ENCODE measurements around the gene NDUFS8.

NDUFS8 gene

GRCh38 chr11:68028802-68029545 lies 1.5 kb upstream of the NDUFS8 start:
- no peak overlapping the region for H3K4me3 ChIP-seq (ENCODE audit: low read depth, low read length)
- in situ Hi-C loops (cut with HindIII; ENCODE audit: low sequenced_read_pairs): no loop called here
- TF ChIP-seq, protein P1, sequence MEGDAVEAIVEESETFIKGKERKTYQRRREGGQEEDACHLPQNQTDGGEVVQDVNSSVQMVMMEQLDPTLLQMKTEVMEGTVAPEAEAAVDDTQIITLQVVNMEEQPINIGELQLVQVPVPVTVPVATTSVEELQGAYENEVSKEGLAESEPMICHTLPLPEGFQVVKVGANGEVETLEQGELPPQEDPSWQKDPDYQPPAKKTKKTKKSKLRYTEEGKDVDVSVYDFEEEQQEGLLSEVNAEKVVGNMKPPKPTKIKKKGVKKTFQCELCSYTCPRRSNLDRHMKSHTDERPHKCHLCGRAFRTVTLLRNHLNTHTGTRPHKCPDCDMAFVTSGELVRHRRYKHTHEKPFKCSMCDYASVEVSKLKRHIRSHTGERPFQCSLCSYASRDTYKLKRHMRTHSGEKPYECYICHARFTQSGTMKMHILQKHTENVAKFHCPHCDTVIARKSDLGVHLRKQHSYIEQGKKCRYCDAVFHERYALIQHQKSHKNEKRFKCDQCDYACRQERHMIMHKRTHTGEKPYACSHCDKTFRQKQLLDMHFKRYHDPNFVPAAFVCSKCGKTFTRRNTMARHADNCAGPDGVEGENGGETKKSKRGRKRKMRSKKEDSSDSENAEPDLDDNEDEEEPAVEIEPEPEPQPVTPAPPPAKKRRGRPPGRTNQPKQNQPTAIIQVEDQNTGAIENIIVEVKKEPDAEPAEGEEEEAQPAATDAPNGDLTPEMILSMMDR (IDR thresholded peaks at IDR 0.05; ENCODE audit: low read depth, low read length, missing control alignments): no peak
- DNase-seq (ENCODE audit: low read depth): no peak

- H3K4me3 ChIP-seq (ENCODE audit: low read depth, low read length): peak overlapping the region; percentile 87
- TF ChIP-seq, protein P1 (IDR thresholded peaks at IDR 0.05; ENCODE audit: low read depth, low read length, missing control alignments): no peak
- DNase-seq (ENCODE audit: low read depth): no peak
- in situ Hi-C loops (cut with HindIII; ENCODE audit: low sequenced_read_pairs): no loop called here
These were observed 623 bp downstream of the NDUFS8 start for GRCh38 chr11:68031144-68031464.

GRCh38 chr11:68032003-68032402 lies 1.5 kb downstream of the NDUFS8 start:
- TF ChIP-seq, protein P1 (IDR thresholded peaks at IDR 0.05; ENCODE audit: low read depth, low read length, missing control alignments): no peak
- in situ Hi-C loops (cut with HindIII; ENCODE audit: low sequenced_read_pairs): no loop called here
- no peak for DNase-seq (ENCODE audit: low read depth)
- H3K4me3 ChIP-seq (ENCODE audit: low read depth, low read length): peak overlapping the region; percentile 87

- DNase-seq (ENCODE audit: low read depth): no peak
- no peak overlapping the region for H3K4me3 ChIP-seq (ENCODE audit: low read depth, low read length)
- TF ChIP-seq, protein P1 (IDR thresholded peaks at IDR 0.05; ENCODE audit: low read depth, low read length, missing control alignments): no peak
- in situ Hi-C loops (cut with HindIII; ENCODE audit: low sequenced_read_pairs): no loop called here
These were observed 2.7 kb downstream of the NDUFS8 start for GRCh38 chr11:68032997-68033707.

DNA sequence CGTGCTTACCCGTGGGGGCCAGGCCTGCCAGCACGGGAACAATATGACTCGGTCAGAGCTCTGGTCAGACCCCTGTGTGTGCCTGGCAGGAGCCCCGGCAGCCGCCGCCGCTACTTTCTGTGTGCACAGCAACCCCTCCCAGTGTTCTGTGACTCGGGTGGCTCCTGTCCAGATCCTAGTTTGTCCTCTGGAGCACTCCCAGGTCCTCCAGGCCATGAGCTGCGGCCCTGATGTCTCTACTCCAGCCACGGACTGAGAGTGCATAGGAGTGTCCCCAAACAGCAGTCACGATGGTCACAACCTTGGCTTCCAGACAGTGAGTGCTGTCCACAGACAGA lies 3.2 kb downstream of the NDUFS8 start:
- no peak overlapping the region for H3K4me3 ChIP-seq (ENCODE audit: low read depth, low read length)
- DNase-seq (ENCODE audit: low read depth): no peak
- TF ChIP-seq, protein P1 (IDR thresholded peaks at IDR 0.05; ENCODE audit: low read depth, low read length, missing control alignments): no peak
- in situ Hi-C loops (cut with HindIII; ENCODE audit: low sequenced_read_pairs): no loop called here

GRCh38 chr11:68035266-68035876 lies 4.9 kb downstream of the NDUFS8 start:
- DNase-seq (ENCODE audit: low read depth): no peak
- no peak overlapping the region for H3K4me3 ChIP-seq (ENCODE audit: low read depth, low read length)
- in situ Hi-C loops (cut with HindIII; ENCODE audit: low sequenced_read_pairs): no loop called here
- TF ChIP-seq, protein P1 (IDR thresholded peaks at IDR 0.05; ENCODE audit: low read depth, low read length, missing control alignments): no peak

Data from astrocyte of the cerebellum (primary cell).